ENCODE results near the gene ADIRF.
"Not testable (repeated sequence)": the region's sequence is repeated elsewhere in the genome, so short reads cannot be mapped to it uniquely, and the experiment has no call there.

The ADIRF gene

DNA sequence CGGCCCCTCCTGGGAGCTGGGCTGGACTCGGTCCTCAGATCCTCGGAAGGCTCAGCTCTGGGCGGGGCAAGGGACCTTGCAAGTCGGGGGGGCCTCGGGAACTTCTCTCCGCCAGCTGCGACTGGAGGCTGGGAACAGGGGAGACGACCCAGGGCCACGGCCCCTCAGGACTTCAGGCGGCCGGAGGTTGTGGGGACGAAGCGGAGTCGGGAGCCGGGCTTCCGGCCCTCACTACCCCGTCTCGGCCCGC is 2.6 kb downstream of the ADIRF start:
- peak overlapping the region in 1 of 2 experiments; percentile 21 for H3K4me3 ChIP-seq (ENCODE audit: low read depth in 1 of 2, low read length in 1 of 2)
- H3K27ac ChIP-seq, result no peak overlapping the region
- TF ChIP-seq CTCF (IDR thresholded peaks at IDR 0.05), result no peak
- H3K36me3 ChIP-seq, result no peaks in the 10 kb centered on the region
- no peaks in the 10 kb centered on the region for H3K9me3 ChIP-seq
- H3K4me1 ChIP-seq (ENCODE audit: control insufficient read depth in 1 of 2, insufficient read depth in 1 of 2, low read depth in 1 of 2, low read length in 1 of 2), result peaks cover 4 to 8% of the 10 kb centered on the region in 2 experiments
- H3K27me3 ChIP-seq, result peaks cover 87% of the 10 kb centered on the region

- Histone ChIP-seq H3K4me1 (ENCODE audit: control insufficient read depth in 1 of 2, insufficient read depth in 1 of 2, low read depth in 1 of 2, low read length in 1 of 2) (peaks cover 4 to 8% of the 10 kb centered on the region in 2 experiments), H3K4me3 (ENCODE audit: low read depth in 1 of 2, low read length in 1 of 2) (peak overlapping the region in 1 of 2 experiments; percentile 21)
Measured at GRCh38 chr10:86971232-86971991, 3.1 kb downstream of the ADIRF start.

GRCh38 chr10:86972613-86973380 is 4.5 kb downstream of the ADIRF start:
- Histone ChIP-seq H3K4me3 (ENCODE audit: low read depth in 1 of 2, low read length in 1 of 2) (no peak overlapping the region), H3K27ac (no peak overlapping the region), H3K9me3 (no peaks in the 10 kb centered on the region), H3K27me3 (peaks cover 68% of the 10 kb centered on the region), H3K4me1 (ENCODE audit: control insufficient read depth in 1 of 2, insufficient read depth in 1 of 2, low read depth in 1 of 2, low read length in 1 of 2) (peaks cover 4 to 8% of the 10 kb centered on the region in 2 experiments), H3K36me3 (no peaks in the 10 kb centered on the region)
- TF ChIP-seq CTCF (IDR thresholded peaks at IDR 0.05), result no peak

More at GRCh38 chr10:86971232-86971991, 3.1 kb downstream of the ADIRF start:
- no peaks in the 10 kb centered on the region for H3K9me3 ChIP-seq
- no peak overlapping the region for H3K27ac ChIP-seq
- peaks cover 82% of the 10 kb centered on the region for H3K27me3 ChIP-seq
- no peaks in the 10 kb centered on the region for H3K36me3 ChIP-seq
- no peak for TF ChIP-seq CTCF (IDR thresholded peaks at IDR 0.05)

DNA sequence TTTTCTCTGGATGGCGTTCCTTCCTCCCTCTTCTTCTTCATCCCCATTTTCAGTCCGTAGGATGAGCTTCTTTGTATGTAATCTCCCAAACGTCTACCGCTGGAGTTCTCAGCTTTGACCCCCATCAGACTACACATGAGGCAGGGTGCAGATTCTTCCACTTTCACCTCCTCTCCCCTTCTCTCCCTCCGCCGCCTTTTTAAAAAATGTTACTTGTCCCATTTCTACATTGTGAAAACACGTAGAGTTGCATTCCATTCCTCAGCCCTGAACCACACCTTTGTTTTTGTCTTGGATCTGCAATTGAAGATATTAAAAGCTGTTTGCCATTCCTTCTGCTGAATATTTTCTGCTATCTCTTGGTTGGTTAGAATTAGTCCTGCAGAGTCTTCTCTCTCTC is 6.2 kb downstream of the ADIRF start:
- no peak for TF ChIP-seq CTCF (IDR thresholded peaks at IDR 0.05)
- peaks cover 51% of the 10 kb centered on the region for H3K27me3 ChIP-seq
- H3K27ac ChIP-seq, result no peak overlapping the region
- no peak overlapping the region for H3K4me3 ChIP-seq (ENCODE audit: low read depth in 1 of 2, low read length in 1 of 2)
- no peaks in the 10 kb centered on the region for H3K36me3 ChIP-seq
- peaks cover 4 to 8% of the 10 kb centered on the region in 2 experiments for H3K4me1 ChIP-seq (ENCODE audit: control insufficient read depth in 1 of 2, insufficient read depth in 1 of 2, low read depth in 1 of 2, low read length in 1 of 2)
- H3K9me3 ChIP-seq, result no peaks in the 10 kb centered on the region

DNA sequence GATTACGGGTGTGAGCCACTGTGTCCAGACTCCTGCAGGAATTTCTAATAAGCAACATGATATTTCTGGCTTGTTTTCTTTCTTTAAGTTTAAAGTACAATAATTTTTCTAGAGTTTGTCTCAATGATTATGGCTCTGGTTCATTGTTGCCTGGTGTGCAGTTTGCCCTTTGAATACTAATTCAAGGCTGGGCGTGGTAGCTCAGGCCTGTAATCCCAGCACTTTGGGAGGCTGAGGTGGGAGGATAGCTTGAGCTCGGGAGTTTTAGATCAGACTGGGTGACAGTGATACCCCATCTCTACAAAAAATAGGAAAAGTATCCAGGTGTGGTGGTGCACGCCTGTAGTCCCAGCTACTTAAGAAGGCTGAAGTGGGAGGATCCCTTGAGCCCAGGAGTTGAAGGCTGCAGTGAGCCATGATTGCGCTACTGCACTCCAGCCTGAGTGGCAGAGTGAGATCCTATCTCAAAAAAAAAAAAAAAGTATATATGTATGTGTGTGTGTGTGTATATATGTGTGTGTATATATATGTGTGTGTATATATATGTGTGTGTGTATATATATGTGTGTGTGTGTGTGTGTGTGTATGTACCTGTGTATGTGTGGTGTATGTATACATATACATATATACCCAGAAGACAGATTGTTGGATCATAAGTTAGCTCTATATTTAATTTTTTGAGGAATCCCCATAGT is 8.2 kb downstream of the ADIRF start:
- Histone ChIP-seq H3K27me3 (peaks cover 40% of the 10 kb centered on the region), H3K4me1 (ENCODE audit: control insufficient read depth in 1 of 2, insufficient read depth in 1 of 2, low read depth in 1 of 2, low read length in 1 of 2) (no peaks in the 10 kb centered on the region)
- TF ChIP-seq CTCF (IDR thresholded peaks at IDR 0.05), result no peak

GRCh38 chr10:86978457-86978856 is 10.2 kb downstream of the ADIRF start:
- not testable (repeated sequence) for H3K9me3 ChIP-seq; H3K4me3 ChIP-seq (ENCODE audit: low read depth in 1 of 2, low read length in 1 of 2); H3K27ac ChIP-seq; H3K36me3 ChIP-seq; H3K4me1 ChIP-seq (ENCODE audit: control insufficient read depth in 1 of 2, insufficient read depth in 1 of 2, low read depth in 1 of 2, low read length in 1 of 2)
- H3K27me3 ChIP-seq, result peaks cover 20% of the 10 kb centered on the region

More for the DNA sequence above, 8.2 kb downstream of the ADIRF start:
- no peaks in the 10 kb centered on the region for H3K9me3 ChIP-seq
- H3K36me3 ChIP-seq, result no peaks in the 10 kb centered on the region
- H3K27ac ChIP-seq, result no peak overlapping the region
- no peak overlapping the region for H3K4me3 ChIP-seq (ENCODE audit: low read depth in 1 of 2, low read length in 1 of 2)
